Stimulated activated CD4-positive, alpha-beta T cell treated with anti-CD3 and anti-CD28 coated beads, Interleukin-1b, Interleukin-23, amount 100 ng/mL, for 24 hours (primary cell): ENCODE results near the gene IMP3.

ENCODE experiments used
- DNase-seq, 4 experiments: peaks; one replicate each; pipeline ENCODE4 v3.0.0-alpha.2; 2020; ENCODE audit warnings: low read depth in 4 of 4, low spot score in 1 of 4

The IMP3 gene

DNA sequence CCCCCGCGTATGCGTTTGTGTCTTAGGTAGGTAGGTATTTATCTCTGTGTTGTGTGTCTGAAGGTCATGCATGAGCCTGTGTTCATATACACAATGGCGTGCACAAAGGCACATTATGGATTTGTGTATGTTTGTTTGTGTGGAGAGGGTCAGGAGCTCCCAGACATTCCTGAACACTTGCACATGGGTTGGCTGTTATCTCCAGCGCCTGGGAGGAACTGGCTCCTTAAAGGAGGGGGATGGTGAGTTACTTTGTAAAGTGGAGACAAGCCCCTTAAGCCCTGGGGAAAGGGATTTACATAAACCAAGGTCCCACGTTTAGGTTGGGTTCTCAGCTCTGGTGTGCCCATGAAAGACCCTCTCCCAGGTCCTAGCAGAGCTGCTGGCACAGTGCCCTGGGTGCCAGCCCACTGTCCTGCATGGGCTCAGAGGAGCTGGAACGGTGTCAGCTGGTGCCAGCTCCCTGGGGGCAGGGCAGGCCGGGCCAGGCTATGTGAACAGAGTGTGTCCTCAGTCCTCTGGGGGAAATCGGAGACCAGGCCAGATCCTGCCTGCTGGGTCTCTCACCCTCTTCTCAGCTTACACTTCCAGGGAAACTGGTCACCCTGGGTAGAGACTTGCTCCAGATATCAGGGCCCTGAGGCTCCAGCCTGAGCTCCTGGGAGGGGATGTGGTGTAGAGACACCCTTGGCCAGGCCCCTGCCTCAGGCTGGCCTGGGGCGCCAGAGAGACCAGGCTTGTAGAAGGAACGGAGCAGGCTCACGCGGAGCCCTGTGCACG is 32.8 kb upstream of the IMP3 start:
- DNase-seq = no peak

DNA sequence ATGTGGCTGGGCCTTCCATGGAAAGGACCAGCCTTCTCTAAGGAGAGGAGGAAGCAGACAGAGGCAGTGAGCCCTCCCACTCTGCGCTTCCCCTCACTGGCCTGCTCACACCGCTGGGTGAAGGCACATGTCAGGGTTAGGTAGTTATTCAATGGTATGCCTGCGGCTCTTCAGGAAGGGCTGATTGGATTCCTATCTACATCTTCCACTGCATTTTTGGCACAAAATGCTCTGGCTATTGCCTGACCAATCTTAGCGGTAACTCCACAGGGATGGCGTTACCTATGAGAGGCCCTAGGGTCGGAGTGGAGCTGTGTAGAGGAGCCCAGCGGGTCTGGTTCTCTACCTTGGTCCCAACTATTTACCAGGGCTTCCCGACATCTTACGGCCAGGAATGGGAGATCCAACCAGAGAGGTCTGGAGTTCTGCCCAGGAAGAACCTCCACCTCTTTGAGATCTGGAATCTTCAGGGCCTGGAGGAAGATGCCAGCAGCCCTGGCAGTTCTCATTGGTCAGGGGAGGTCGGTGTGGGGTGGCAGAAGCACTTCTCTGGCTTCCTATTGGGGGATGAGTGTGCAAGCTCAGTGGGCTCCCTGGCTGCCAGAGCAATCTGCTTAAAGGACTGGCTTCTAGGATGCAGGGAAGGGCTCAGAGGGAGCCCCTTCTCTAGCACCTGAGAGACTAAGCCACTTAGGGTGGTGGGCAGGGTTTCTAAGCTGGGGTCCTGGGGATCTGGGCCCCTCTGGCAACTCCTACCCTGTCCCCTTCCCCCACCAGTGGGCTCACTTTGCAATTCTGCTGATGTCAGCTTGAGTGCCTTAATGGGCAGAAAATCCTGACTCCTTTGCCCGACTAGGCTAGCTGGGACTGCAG is 31.9 kb upstream of the IMP3 start:
- no peak for DNase-seq

DNA sequence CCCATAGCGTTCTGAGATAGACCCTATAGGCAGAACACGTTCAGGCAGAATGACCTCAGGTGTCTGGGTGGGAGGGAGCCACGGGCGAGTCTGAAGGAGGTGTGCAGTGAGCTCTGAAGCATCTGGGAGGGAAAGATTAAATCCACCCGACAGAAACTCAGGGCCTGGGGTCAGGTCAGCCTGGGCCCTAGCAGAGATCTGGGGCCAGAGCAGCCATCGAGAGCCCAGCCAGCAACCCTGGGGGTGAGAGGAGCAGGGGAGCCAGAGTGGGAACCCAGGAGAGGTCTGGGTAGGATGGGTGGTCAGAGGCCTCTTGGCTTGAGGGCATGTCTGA is 29.8 kb upstream of the IMP3 start:
- DNase-seq = no peak

GRCh38 chr15:75669191-75669878 is 29.3 kb upstream of the IMP3 start:
- no peak for DNase-seq

DNA sequence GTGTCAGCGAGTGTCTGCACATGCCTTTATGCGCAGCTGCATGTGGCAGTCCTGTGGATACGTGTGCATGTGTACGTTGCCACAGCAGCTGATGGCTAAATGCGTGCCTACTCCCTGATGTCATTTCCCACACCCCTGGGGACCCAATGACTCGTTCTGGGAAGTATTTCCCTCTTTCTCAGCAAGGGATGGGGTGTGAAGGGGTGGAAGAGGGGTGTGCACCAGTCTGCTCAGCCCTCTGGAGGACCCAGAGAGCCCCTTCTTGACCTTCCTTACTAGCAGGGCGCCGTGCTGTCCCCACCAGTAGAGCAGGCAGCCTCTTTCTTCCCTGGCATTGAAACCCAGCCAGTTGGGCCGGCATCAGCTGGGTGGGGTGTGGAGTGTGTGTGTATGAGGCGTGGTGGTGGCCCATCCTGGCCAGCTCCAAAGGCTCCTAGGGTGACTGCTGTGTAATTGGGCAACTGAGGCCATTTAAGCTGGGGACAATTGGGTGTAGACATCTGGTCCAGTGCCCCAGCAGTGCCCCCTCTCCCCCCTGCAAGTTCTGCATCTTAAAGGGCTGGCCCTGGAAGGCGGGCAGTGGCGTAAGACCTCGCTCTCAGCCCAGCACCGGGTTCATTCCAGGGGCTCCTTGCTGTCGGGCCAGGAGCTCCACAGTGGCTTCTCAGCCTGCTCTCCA is 26.9 kb upstream of the IMP3 start:
- DNase-seq = no peak

DNA sequence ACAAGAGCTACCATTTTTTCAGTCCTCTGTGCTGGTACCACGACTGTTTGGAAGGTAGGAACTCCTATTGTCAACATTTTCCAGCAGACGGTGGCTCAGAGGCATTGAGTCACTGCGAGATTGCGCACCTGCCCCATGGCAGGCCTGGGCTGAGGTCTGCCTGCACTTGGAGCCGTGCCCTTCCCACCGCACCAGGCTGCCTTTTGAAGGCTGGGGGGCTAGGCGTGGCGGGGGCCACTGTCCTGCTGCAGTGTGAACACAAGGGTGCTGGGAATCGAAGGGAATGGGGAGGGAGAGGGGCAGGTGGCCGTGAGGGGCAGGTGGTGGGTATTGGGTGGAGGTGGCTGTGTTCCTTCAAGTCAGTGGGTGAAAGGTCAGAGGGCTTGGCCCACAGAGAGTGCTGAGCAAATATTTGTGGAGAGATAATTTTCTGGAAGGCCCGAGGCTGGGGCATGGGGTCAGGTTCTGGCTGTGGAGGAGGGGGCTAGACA is 24.0 kb upstream of the IMP3 start:
- DNase-seq = no peak

- DNase-seq = no peak
Measured at GRCh38 chr15:75662823-75663519, 22.9 kb upstream of the IMP3 start.

- no peak for DNase-seq
Measured at GRCh38 chr15:75661756-75662140, 21.7 kb upstream of the IMP3 start.

DNA sequence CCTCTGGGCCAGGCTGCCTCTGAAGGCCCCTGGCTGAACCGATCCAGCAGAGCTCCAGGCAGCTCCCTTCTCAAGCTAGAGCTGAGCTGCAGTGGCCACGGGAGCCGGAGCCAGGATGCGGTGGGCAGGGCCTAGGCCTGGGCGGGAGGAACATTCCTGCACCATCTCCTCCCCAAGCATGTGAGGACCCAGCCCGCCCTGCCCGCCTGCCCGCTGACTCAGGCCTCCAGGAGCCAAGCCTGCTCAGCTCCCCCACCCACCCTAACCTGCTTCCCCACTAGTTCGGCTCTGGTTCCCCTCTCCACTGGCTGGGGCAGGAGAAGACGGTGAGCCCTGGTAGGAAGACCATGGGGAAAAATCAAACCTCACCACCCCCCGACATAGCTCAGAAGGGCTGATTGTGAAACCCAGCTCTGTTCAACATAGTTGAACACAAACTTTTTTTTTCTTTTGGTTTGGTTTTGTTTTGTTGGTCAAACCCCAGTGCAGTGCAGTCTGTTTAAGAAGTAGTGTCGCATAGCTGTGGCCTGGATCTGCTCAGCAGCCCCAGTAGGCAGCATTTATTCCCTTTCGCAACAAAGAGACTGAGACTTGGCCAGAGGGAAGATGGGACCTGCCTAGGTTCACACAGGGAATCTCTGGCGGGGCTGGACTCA is 21.2 kb upstream of the IMP3 start:
- DNase-seq = no peak

DNA sequence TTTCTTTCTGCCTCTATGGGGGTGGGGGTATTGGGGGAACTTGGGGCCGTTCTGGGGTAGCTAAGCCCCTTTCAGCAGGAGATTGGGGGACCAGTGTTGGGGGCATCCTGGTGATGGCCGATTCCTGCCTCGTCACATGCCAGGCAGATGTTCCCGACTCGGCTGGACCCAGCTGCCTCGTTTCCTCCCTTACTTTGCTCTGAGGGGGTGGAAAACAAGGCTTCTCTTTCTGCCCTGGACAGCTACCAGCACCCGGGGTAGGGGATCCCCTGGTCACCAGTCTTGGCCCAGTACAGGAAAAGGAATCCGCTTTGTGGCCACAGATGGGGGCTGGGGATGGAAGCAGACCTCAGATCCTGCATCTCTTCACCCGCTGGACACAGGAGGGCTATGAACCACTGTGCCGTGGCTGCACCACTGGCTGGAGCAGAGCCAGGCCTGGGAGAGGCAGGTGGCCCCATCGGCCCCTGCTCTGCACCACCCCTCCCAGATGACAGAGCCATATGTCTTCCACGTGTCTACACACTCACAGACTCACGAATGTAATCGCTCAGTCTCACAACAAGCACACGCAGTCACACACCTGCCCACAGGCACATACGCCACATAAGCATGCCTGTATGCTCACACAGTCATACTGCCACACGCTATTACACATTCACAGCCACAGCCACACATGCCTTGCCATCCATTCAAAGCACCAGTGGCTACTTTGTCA is 20.1 kb upstream of the IMP3 start:
- DNase-seq = no peak

GRCh38 chr15:75659141-75659771 is 19.2 kb upstream of the IMP3 start:
- no peak for DNase-seq

DNA sequence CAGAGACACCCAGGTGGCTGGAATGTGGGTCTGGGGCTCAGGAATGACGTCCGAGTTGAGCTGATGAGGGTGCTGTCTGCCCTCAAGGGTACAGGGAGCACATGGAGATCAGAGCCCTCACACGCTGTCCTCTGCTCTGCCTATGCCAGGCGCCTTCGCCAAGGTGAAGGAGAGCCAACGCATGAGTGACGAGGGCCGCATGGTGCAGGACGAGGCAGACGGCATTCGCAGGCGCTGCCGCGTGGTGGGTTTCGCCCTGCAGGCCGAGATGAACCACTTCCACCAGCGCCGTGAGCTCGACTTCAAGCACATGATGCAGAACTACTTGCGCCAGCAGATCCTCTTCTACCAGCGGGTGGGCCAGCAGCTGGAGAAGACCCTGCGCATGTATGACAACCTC is 16.8 kb upstream of the IMP3 start:
- no peak for DNase-seq

- DNase-seq = no peak
Measured at GRCh38 chr15:75656331-75656730, 16.3 kb upstream of the IMP3 start.

DNA sequence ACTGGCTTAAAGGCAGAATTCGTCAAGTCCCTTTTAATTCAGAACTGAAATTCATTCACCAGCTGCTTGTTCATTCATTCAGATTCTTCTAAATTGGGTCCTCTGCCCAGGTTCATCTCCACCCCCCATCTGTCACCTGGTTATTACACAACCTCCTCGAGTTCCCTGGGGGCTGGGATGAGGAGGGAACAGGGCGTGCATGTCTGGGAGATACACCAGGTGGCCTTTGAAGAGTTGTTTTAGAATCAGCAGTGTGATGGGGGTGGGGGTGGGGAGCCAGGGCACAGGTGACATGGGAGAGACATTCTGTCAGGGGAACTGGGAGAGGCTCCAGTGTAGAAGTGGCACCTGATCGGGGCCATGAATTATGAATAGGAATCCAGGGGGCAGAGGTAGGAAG is 15.9 kb upstream of the IMP3 start:
- no peak for DNase-seq

GRCh38 chr15:75654201-75654907 is 14.3 kb upstream of the IMP3 start:
- DNase-seq = no peak

DNA sequence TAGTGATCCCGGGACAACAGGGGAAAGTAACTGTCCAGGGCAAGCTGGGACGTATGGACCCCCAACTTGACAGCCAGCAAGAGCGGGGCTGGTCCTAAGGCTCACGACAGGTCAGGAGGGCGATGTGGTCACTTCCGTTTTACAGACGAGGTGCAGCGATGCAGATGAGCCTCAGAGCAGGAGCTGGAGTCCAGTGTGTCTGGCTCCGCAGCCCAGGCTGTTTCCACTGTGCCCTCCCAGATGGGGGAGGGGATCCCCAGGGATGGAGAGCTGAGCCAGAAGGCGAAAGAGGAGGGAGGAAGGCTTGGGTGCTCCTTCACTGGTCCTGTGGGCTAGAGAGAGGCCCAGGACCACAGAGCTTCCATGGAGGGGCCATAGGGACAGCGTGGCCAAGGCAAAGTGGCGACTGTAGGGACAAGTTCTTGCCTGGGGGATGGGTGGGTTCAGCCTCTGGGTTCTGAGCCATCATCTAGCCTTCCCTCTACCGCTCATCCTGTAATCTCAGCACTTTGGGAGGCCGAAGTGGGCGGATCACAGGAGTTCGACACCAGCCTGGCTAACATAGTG is 13.4 kb upstream of the IMP3 start:
- no peak for DNase-seq

DNA sequence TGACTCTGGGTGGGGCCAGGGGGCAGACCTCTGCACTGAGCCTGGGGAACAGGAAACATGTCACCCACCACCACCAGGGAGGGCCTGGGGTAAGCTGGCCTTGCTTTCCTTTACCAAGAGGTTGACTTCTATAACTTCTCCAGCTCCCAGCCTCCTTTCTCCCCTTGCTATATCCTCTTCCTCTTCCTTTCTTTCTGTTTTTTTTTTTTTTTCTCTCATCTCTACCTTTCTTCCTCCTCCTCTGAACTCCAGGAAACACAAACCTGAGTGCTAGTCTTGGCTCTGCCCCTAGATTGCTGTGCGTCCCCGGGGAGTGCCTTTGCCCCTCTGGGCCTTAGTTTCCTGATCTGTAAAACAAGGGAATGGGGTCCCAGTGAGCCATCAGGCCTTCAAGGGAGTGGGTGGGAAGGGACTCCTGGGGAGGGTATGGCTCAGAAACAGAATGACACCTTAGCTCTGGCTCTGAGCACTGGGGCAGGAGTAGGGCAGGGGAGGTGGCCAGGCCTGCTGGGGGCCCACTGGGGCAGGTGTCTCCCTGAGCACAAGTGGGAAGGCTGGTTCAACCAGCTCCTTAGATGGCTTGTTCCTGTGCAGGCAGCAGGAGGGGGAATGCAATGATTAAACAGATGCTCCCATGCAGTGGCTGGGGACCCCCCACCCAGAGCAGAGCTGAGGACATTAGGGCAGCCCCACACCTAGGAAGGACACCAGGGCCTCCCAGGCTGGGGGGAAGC is 12.0 kb upstream of the IMP3 start:
- DNase-seq = no peak
